MM.1S (cell line): ENCODE data around the gene FAM50A.

ENCODE experiments used
- DNase-seq: peaks from one replicate; pipeline ENCODE4 v3.0.0-alpha.2; 2015
- H2AFZ ChIP-seq: fragments of 300-600 bp; sonication (generic); 2 replicates; pipeline ENCODE4 v1.6.0; 2016; ENCODE audit warnings: antibody characterized with exemption, low read length
- H3F3A ChIP-seq: fragments of 300-600 bp; sonication (generic); 2 replicates; pipeline ENCODE4 v1.6.1; 2016; ENCODE audit warnings: mild to moderate bottlenecking, antibody characterized with exemption, low read length, moderate library complexity, mixed read lengths; ENCODE audit not compliant: insufficient read depth
- H3K27ac ChIP-seq: fragments of 300-600 bp; sonication (generic); 2 replicates; pipeline ENCODE4 v1.5.1; 2016; ENCODE audit warnings: mild to moderate bottlenecking, low read length
- H3K27me3 ChIP-seq: fragments of 300-600 bp; sonication (generic); replicated peaks from 2 replicates; pipeline ENCODE4 v1.6.0; 2016; ENCODE audit warnings: low read length; ENCODE audit not compliant: insufficient read depth
- H3K36me3 ChIP-seq: fragments of 300-600 bp; sonication (generic); replicated peaks from 2 replicates; pipeline ENCODE4 v1.6.1; 2016; ENCODE audit warnings: mild to moderate bottlenecking, low read length, mixed read lengths; ENCODE audit not compliant: insufficient read depth
- H3K4me1 ChIP-seq: fragments of 300-600 bp; sonication (generic); 2 replicates; pipeline ENCODE4 v1.6.1; 2016; ENCODE audit warnings: low read length, mixed read lengths
- H3K4me2 ChIP-seq: fragments of 300-600 bp; sonication (generic); 2 replicates; pipeline ENCODE4 v1.6.0; 2016; ENCODE audit warnings: low read depth, low read length
- H3K4me3 ChIP-seq: fragments of 300-600 bp; sonication (generic); 2 replicates; pipeline ENCODE4 v1.5.1; 2016; ENCODE audit warnings: low read length, mixed read lengths
- H3K79me2 ChIP-seq: fragments of 300-600 bp; sonication (generic); 2 replicates; pipeline ENCODE4 v1.6.1; 2016; ENCODE audit warnings: mixed run types, low read length, mixed read lengths
- H3K9ac ChIP-seq: fragments of 300-600 bp; sonication (generic); 2 replicates; pipeline ENCODE4 v1.6.1; 2016; ENCODE audit warnings: low read length, mixed read lengths
- H3K9me2 ChIP-seq: fragments of 300-600 bp; sonication (generic); replicated peaks from 2 replicates; pipeline ENCODE4 v1.6.1; 2016; ENCODE audit warnings: mild to moderate bottlenecking, low read length, mixed read lengths; ENCODE audit not compliant: insufficient read depth
- H3K9me3 ChIP-seq: fragments of 300-600 bp; sonication (generic); replicated peaks from 2 replicates; pipeline ENCODE4 v1.6.1; 2016; ENCODE audit warnings: mild to moderate bottlenecking, low read length, mixed read lengths; ENCODE audit not compliant: insufficient read depth
- H4K20me1 ChIP-seq: fragments of 300-600 bp; sonication (generic); 2 replicates; pipeline ENCODE4 v1.6.1; 2016; ENCODE audit warnings: mild to moderate bottlenecking, low read length, moderate library complexity, mixed read lengths; ENCODE audit not compliant: insufficient read depth
- EZH2 ChIP-seq: fragments of 300-600 bp; sonication (generic); optimal IDR thresholded peaks from 2 replicates; pipeline ENCODE3; 2017; ENCODE audit warnings: low read depth, mild to moderate bottlenecking, antibody characterized with exemption, low read length, mixed read lengths
- EZH2phosphoT487 ChIP-seq: fragments of 300-600 bp; sonication (generic); IDR thresholded peaks from 2 replicates; pipeline ENCODE4 v1.6.1; 2018; ENCODE audit warnings: antibody characterized with exemption, low read length
- TF ChIP-seq, protein P1 (sequence below): fragments of 300-600 bp; sonication (generic); IDR thresholded peaks from 2 replicates; pipeline ENCODE4 v1.5.1; 2016; ENCODE audit warnings: antibody characterized with exemption, low read length, mixed read lengths

FAM50A gene

DNA sequence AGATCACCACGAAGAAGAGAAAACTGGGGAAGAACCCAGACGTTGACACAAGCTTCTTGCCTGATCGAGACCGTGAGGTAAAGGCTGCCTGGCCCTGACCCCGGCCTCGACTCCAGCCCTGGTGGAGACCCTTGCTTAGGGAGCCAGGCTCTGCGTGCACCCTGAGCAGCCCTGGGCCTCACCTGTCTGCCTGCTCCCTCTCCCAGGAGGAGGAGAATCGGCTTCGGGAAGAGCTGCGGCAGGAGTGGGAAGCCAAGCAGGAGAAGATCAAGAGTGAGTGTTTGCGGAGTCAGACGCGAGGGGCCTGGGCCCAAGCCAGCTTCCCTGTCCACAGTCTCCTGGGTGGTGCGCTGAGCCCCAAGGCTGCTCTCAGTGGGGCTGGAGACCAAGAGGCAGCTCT lies 4.5 kb downstream of the FAM50A start:
- Histone ChIP-seq H3K9me3 (no peaks in the 10 kb centered on the region), H4K20me1 (no peaks in the 10 kb centered on the region), H3K4me3 (no peak overlapping the region), H3K27ac (no peak overlapping the region), H3K36me3 (no peaks in the 10 kb centered on the region), H3K9ac (no peak overlapping the region), H3F3A (peaks cover 2% of the 10 kb centered on the region), H3K9me2 (no peaks in the 10 kb centered on the region), H3K4me2 (no peak overlapping the region), H2AFZ (no peak overlapping the region), H3K79me2 (peaks cover 20% of the 10 kb centered on the region), H3K27me3 (no peaks in the 10 kb centered on the region), H3K4me1 (no peaks in the 10 kb centered on the region)
- no peak for TF ChIP-seq EZH2
- no peak for TF ChIP-seq EZH2phosphoT487
- TF ChIP-seq, protein P1, sequence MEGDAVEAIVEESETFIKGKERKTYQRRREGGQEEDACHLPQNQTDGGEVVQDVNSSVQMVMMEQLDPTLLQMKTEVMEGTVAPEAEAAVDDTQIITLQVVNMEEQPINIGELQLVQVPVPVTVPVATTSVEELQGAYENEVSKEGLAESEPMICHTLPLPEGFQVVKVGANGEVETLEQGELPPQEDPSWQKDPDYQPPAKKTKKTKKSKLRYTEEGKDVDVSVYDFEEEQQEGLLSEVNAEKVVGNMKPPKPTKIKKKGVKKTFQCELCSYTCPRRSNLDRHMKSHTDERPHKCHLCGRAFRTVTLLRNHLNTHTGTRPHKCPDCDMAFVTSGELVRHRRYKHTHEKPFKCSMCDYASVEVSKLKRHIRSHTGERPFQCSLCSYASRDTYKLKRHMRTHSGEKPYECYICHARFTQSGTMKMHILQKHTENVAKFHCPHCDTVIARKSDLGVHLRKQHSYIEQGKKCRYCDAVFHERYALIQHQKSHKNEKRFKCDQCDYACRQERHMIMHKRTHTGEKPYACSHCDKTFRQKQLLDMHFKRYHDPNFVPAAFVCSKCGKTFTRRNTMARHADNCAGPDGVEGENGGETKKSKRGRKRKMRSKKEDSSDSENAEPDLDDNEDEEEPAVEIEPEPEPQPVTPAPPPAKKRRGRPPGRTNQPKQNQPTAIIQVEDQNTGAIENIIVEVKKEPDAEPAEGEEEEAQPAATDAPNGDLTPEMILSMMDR: no peak
- no peak for DNase-seq

- Histone ChIP-seq H3K79me2 (peaks cover 17% of the 10 kb centered on the region), H3K4me1 (no peaks in the 10 kb centered on the region), H3K9ac (no peak overlapping the region), H3F3A (no peaks in the 10 kb centered on the region), H4K20me1 (no peaks in the 10 kb centered on the region), H3K9me3 (no peaks in the 10 kb centered on the region), H3K4me3 (no peak overlapping the region), H3K27ac (no peak overlapping the region), H3K27me3 (no peaks in the 10 kb centered on the region), H3K9me2 (no peaks in the 10 kb centered on the region), H3K36me3 (no peaks in the 10 kb centered on the region), H3K4me2 (no peak overlapping the region), H2AFZ (no peak overlapping the region)
- DNase-seq: no peak
- TF ChIP-seq EZH2phosphoT487: no peak
- no peak for TF ChIP-seq EZH2
- TF ChIP-seq, protein P1: no peak
Measured at GRCh38 chrX:154449618-154450017, 5.7 kb downstream of the FAM50A start.

DNA sequence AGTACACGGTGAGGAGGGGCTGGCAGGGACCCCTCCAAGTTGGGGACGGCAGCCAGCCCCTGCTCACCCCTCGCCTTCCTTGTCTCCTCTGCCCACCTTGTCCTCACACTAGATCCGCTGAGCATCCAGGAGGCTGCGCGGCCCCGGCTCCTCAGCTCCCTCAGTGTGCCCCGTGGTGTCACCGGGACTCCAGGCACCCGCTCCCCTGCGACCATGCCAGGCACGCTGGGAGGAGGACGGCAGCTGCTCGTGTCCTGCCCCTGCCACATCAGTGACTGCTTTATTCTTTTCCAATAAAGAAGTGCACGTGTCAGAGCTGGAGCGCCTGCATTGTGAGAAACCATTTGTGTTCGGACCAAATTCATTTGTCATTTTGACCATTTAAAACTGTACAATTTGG lies 6.4 kb downstream of the FAM50A start:
- Histone ChIP-seq H3K27me3 (no peaks in the 10 kb centered on the region), H3K4me2 (no peak overlapping the region), H3K9me3 (no peaks in the 10 kb centered on the region), H3K9me2 (no peaks in the 10 kb centered on the region), H3K36me3 (no peaks in the 10 kb centered on the region), H3K4me3 (no peak overlapping the region), H3F3A (no peaks in the 10 kb centered on the region), H3K4me1 (no peaks in the 10 kb centered on the region), H3K9ac (no peak overlapping the region), H3K79me2 (peaks cover 10% of the 10 kb centered on the region), H4K20me1 (no peaks in the 10 kb centered on the region), H3K27ac (no peak overlapping the region), H2AFZ (no peak overlapping the region)
- no peak for DNase-seq
- TF ChIP-seq EZH2 (no peak), EZH2phosphoT487 (no peak)
- TF ChIP-seq, protein P1: no peak

DNA sequence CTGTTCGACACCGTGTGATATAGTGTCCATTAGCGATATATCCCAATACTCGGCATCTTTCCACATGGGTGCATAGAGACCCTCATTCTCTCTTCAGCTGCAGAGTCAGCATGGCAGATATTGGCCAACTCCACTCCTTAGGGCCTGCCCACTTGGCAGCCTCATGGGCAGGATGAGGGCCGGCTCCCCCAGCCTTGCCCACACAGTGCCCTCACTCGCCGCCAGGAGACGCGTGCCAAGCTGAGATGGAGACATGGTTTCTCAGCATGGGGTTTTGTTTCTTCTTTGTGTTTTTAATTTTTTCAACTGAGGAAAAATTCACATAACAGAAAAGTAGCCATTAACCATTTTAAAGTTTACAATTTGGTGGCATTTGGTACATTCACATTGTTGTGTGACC lies 8.9 kb downstream of the FAM50A start:
- TF ChIP-seq, protein P1: no peak
- TF ChIP-seq EZH2phosphoT487 (no peak), EZH2 (no peak)
- no peak overlapping the region for H2AFZ ChIP-seq
- no peaks in the 10 kb centered on the region for H3K79me2 ChIP-seq
- no peaks in the 10 kb centered on the region for H3K27me3 ChIP-seq
- no peaks in the 10 kb centered on the region for H3K9me2 ChIP-seq
- no peaks in the 10 kb centered on the region for H3K9me3 ChIP-seq
- no peaks in the 10 kb centered on the region for H3K4me1 ChIP-seq
- no peaks in the 10 kb centered on the region for H3F3A ChIP-seq
- no peaks in the 10 kb centered on the region for H4K20me1 ChIP-seq
- H3K36me3 ChIP-seq: no peaks in the 10 kb centered on the region
- DNase-seq: no peak
- no peak overlapping the region for H3K9ac ChIP-seq
- no peak overlapping the region for H3K4me3 ChIP-seq
- H3K27ac ChIP-seq: no peak overlapping the region
- no peak overlapping the region for H3K4me2 ChIP-seq
